ENCODE data around the gene MPND.

Gene MPND

DNA sequence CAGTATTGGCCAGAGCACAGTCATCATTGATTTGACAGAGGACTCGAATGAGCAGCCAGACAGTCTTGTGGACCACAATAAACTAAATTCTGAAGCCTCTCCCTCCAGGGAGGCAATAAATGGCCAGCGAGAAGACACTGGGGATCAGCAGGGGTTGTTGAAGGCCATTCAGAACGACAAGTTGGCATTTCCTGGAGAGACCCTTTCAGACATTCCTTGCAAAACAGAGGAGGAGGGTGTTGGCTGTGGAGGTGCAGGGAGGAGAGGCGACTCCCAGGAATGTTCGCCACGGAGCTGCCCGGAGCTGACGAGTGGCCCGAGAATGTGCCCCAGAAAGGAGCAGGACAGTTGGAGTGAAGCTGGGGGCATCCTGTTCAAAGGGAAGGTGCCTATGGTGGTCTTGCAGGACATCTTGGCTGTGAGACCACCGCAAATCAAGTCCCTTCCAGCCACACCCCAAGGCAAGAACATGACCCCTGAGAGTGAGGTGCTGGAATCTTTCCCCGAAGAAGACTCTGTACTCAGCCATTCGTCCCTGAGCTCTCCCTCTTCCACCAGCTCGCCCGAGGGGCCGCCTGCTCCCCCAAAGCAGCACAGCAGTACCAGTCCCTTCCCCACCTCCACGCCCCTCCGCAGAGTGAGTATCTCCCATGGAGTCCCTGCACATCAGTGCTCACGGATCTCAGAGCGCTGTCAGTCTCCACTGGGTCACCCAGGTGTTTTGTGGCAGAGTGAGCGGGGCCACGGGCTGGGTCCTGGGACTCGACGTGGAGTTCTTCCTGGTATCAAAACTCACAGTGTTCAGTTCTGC is 66.0 kb downstream of the MPND start:
- DNase-seq, result no peak
